B cell (primary cell): Measurements from ENCODE around the gene TMF1.

Experiments
- CTCF ChIP-seq: fragments of 200-600 bp; IDR thresholded peaks from one replicate; pipeline ENCODE4 v1.8.0; 2022; ENCODE audit warnings: antibody characterized with exemption, mild to moderate bottlenecking
- EZH2 ChIP-seq: IDR thresholded peaks from 2 replicates; pipeline ENCODE4 v1.6.1; 2012; ENCODE audit warnings: borderline replicate concordance, low read depth, mild to moderate bottlenecking, moderate library complexity, low read length; ENCODE audit not compliant: insufficient read depth, poor library complexity, severe bottlenecking

GRCh38 chr3:68999605-69000004 is 52.5 kb downstream of the TMF1 start:
- TF ChIP-seq CTCF (no peak), EZH2 (no peak)
